Right lobe of liver (tissue), 4 donors: ENCODE results near the gene ARPC1B.

ENCODE experiments used
- POLR2A ChIP-seq: fragments of 450-650 bp; IDR thresholded peaks from one replicate; pipeline ENCODE4 v1.6.1; 2017; ENCODE audit warnings: antibody characterized with exemption, mild to moderate bottlenecking
- TF ChIP-seq, protein P1 (sequence below), 4 donors: fragments of 200-600 bp in 3 of 4; fragments of 450-650 bp in 1 of 4; IDR thresholded peaks; one replicate each; pipeline versions ENCODE4 v1.5.1 to v1.8.0; 2016 to 2022; ENCODE audit warnings: antibody characterized with exemption in 4 of 4, mild to moderate bottlenecking in 2 of 4
- donor health status: DM: no; HTN: no; CAD: no.
- donor health status: DM: no; HTN: no; CAD: no.
- donor health status: DM: no; HTN: yes; CAD: no.

DNA sequence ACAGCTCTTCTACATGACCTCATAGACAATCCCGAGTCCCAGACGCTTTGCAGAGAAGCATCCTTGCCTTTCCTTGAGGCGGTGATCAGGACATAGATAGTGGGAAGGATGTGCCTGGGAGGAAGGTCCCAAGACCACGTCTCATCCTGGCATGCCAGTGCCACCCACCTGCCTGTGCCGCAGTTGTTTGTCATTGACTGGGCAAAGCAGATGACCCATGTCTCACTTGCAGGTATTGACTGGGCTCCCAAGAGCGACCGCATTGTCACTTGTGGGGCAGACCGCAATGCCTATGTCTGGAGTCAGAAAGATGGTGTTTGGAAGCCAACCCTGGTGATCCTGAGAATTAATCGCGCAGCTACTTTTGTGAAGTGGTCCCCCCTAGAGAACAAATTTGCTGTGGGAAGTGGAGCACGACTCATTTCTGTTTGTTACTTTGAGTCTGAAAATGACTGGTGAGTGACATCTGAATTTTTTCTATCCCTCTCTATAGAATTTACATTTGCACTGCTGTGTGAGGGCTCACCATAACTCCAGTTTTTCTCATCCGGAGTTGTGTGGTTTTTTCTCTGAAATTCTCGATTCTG, 30.4 kb upstream of the ARPC1B start:
- TF ChIP-seq, protein P1, sequence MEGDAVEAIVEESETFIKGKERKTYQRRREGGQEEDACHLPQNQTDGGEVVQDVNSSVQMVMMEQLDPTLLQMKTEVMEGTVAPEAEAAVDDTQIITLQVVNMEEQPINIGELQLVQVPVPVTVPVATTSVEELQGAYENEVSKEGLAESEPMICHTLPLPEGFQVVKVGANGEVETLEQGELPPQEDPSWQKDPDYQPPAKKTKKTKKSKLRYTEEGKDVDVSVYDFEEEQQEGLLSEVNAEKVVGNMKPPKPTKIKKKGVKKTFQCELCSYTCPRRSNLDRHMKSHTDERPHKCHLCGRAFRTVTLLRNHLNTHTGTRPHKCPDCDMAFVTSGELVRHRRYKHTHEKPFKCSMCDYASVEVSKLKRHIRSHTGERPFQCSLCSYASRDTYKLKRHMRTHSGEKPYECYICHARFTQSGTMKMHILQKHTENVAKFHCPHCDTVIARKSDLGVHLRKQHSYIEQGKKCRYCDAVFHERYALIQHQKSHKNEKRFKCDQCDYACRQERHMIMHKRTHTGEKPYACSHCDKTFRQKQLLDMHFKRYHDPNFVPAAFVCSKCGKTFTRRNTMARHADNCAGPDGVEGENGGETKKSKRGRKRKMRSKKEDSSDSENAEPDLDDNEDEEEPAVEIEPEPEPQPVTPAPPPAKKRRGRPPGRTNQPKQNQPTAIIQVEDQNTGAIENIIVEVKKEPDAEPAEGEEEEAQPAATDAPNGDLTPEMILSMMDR (IDR thresholded peaks at IDR 0.05), result no peak
- no peak for TF ChIP-seq POLR2A
